ENCODE results near the gene SRPRB. TPM values are rescaled to one million over a fixed set of nuclear protein-coding genes. Genes with fewer than 3 reads are reported as not detected.
A peak's percentile ranks its signal among the peaks of the same experiment; 100 is the strongest.

The SRPRB gene, protein sequence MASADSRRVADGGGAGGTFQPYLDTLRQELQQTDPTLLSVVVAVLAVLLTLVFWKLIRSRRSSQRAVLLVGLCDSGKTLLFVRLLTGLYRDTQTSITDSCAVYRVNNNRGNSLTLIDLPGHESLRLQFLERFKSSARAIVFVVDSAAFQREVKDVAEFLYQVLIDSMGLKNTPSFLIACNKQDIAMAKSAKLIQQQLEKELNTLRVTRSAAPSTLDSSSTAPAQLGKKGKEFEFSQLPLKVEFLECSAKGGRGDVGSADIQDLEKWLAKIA
- 10 to 100 TPM; 16.4 to 24.8 TPM for total RNA-seq

DNA sequence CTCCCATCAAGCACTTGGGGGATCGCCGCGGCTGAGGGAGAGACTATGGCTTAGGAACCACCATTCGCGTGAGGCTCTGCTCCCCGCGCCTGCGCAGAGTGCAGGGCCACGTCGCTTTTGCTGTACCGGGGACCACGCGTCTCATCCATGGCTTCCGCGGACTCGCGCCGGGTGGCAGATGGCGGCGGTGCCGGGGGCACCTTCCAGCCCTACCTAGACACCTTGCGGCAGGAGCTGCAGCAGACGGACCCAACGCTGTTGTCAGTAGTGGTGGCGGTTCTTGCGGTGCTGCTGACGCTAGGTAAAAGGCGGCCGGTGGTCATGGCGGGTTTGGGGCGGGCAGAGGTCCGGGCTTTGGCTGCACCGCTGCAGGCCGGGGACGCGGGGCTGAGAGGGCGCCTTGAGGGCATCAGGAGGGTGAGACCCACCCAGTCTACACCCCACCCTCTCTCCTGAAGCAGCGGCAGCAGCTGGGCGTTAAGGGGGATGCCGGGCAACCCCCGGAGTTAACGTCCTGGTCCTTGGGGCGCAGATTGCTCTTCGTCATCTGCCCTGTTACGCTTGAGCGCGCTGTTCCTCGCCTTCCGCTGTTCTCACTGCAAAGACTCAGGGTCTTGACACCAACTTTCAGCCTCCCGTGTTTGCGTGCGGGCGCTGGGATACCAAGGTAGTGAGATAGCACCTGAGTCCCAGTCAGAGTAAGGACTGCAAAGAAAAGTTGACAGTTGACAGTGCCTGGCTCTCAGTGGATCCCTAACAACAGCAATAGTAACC lies at the start of gene SRPRB:
SRPRB (plus strand) TSS at position 114 of the 774 bp plus-strand sequence; CDS start at position 148, 34 bp downstream.
- Histone ChIP-seq H3K27ac (peak within 1 kb of the TSS; percentile 73 to 76), H3K9me3 (no peaks in the 10 kb centered on the region), H3K4me1 (peaks cover 0 to 14% of the 10 kb centered on the region in 2 donors), H3K27me3 (no peaks in the 10 kb centered on the region), H3K36me3 (peaks cover 7% of the 10 kb centered on the region), H3K4me3 (peak within 1 kb of the TSS; percentile 87 to 90)
- TF ChIP-seq, protein P1, sequence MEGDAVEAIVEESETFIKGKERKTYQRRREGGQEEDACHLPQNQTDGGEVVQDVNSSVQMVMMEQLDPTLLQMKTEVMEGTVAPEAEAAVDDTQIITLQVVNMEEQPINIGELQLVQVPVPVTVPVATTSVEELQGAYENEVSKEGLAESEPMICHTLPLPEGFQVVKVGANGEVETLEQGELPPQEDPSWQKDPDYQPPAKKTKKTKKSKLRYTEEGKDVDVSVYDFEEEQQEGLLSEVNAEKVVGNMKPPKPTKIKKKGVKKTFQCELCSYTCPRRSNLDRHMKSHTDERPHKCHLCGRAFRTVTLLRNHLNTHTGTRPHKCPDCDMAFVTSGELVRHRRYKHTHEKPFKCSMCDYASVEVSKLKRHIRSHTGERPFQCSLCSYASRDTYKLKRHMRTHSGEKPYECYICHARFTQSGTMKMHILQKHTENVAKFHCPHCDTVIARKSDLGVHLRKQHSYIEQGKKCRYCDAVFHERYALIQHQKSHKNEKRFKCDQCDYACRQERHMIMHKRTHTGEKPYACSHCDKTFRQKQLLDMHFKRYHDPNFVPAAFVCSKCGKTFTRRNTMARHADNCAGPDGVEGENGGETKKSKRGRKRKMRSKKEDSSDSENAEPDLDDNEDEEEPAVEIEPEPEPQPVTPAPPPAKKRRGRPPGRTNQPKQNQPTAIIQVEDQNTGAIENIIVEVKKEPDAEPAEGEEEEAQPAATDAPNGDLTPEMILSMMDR (IDR thresholded peaks at IDR 0.05): no peak
- DNase-seq (ENCODE audit: low spot score): peak; percentile 92

DNA sequence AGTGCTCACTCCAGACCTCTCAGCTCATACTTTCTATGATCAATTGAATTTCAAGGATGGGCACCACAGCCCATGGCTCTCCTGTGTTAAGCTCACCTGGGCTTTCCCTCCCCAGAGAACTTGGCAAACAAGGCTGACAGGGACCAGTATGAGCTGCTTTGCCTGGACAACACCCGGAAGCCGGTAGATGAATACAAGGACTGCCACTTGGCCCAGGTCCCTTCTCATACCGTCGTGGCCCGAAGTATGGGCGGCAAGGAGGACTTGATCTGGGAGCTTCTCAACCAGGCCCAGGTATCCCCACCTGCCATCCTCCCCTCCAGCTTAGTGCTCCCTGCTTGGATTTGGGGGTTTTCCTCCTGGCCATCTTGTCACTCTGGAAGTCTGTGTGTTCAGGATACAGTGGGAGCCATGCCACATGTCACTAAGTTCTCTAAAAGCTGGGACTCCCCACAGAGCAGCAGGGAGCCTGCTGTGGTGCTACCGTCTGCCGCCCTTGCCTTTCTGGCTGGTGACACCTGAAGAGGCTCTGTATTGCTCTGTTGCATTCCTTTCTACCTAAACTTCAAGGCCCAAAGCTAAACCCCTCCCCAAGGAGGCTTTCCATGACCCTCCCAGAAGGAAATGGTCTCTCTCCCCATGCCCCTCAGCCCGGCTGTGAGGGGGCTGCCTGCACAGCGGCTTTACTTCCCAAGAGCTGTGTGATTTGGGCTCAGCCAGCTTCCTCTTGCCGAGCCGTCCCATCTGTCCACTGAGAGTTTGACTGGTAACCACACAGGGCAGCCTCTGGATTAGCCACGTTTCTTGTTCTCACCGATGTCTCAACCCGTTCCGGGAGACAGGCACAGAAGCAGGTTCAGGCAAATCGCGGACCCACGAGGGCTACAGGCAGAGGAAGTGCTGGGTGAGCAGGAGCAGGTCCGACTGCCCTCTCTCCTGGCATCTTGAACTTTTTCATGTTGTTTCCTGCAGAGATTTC lies 48.6 kb upstream of the SRPRB start:
- no peak for DNase-seq (ENCODE audit: low spot score)
- Histone ChIP-seq H3K27ac (no peak overlapping the region), H3K36me3 (no peaks in the 10 kb centered on the region), H3K9me3 (no peaks in the 10 kb centered on the region), H3K4me1 (no peaks in the 10 kb centered on the region), H3K27me3 (no peaks in the 10 kb centered on the region), H3K4me3 (no peak overlapping the region)
- TF ChIP-seq, protein P1 (IDR thresholded peaks at IDR 0.05): no peak

DNA sequence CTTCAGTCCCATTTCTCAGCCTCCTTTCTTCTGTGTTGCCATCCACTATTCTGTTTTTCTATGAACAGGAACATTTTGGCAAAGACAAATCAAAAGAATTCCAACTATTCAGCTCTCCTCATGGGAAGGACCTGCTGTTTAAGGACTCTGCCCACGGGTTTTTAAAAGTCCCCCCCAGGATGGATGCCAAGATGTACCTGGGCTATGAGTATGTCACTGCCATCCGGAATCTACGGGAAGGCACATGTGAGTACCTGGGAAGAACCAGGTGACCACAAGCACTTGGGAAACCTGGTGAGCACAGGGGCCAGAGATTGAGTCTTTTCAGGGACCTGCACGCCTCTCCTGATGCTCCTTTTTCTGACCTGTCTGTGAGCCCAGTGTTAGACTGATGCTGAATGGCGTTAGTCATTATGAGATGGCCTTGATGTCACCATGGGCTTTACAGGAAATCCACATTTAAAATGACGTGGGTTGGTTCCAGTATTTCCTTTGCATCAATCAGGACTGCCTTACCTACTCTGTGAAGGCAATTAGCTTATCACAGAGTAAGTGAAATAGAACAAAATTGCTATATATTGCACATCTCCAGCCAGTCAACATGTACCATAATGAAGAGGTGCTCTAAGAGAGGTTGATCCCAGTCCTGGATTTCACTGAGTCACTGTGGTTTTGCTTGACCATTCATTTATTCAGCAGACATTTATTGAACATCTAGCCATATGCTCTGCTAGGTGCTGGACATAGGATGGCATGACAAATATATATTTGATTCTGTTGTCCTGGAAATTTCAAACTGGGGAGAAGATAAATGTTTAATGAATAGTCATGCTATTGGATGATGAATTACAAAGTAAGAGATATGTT lies 47.7 kb upstream of the SRPRB start:
- TF ChIP-seq, protein P1 (IDR thresholded peaks at IDR 0.05): no peak

DNA sequence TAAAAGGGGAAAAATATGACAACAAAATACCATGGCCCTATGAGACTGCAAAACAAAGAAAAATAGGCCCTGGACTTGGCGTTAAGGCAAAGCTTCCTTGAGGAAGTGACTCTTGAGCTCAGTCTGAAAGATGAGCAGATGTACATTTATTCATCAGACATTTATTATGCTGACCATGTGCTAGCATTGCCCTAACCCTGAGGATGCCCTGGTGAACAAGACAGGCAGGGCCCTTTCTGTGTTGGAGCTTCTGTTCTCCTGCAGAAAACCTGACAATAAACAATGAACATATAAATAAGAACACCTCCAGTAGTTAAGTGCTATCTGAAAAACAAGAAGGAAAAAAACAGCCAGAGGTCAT lies 47.1 kb upstream of the SRPRB start:
- Histone ChIP-seq H3K4me3 (no peak overlapping the region), H3K27ac (no peak overlapping the region), H3K4me1 (no peaks in the 10 kb centered on the region), H3K36me3 (no peaks in the 10 kb centered on the region), H3K27me3 (no peaks in the 10 kb centered on the region), H3K9me3 (no peaks in the 10 kb centered on the region)
- DNase-seq (ENCODE audit: low spot score): no peak
- TF ChIP-seq, protein P1 (IDR thresholded peaks at IDR 0.05): no peak

More for the DNA sequence above, 47.7 kb upstream of the SRPRB start:
- Histone ChIP-seq H3K27ac (no peak overlapping the region), H3K9me3 (no peaks in the 10 kb centered on the region), H3K4me3 (no peak overlapping the region), H3K36me3 (no peaks in the 10 kb centered on the region), H3K27me3 (no peaks in the 10 kb centered on the region), H3K4me1 (no peaks in the 10 kb centered on the region)
- no peak for DNase-seq (ENCODE audit: low spot score)

Data from right atrium auricular region (tissue), 2 donors.